ENCODE measurements around the gene ADRM1.

DNA sequence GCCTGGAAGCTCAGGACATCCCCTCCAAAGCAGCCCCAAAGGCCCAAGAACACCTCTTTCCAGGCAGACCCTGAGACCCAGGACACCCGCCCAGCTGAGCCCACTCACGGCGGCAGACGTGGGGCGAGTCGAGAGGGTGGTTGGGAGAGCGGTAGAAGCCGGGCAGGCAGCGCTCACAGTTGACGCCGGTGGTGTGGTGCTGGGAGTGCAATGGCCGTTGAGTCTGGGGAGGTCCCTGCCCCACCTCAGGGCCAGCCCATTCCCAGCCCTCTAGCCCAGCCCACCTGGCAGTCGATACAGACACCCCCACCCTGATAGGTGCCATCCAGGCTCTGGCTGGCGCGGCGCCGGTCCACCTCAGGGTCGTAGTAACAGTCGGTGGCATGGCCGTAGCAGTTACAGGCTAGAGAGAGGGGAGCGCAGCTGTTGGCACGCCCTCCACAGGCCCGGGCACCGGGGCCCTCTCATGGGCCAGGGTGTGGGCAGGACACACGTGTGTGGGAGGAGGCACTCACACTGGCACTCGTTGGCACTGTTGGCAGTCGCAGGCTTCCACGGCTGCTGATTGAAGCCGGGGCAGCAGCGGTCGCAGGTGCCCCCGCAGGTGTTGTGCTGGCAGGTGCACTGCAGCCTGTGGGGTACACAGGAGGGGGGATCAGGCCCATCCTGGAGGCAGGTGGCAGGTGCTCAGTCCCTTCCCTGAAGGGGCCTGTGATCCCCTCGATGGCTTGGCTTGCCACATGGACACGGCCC, 43.8 kb downstream of the ADRM1 start:
- TF ChIP-seq EGR1 (IDR thresholded peaks at IDR 0.05) (no peak), EP300 (IDR thresholded peaks at IDR 0.05; ENCODE audit: borderline replicate concordance) (no peak)
